Activated CD4-positive, alpha-beta T cell treated with anti-CD3 and anti-CD28 coated beads, Interleukin-2, amount 50 U/mL, for 48 hours (primary cell): ENCODE results near the gene PRDM16.

ENCODE experiments used
- DNase-seq, 2 experiments: peaks; one replicate each; pipeline ENCODE4 v3.0.0-alpha.2; 2020

The PRDM16 gene

DNA sequence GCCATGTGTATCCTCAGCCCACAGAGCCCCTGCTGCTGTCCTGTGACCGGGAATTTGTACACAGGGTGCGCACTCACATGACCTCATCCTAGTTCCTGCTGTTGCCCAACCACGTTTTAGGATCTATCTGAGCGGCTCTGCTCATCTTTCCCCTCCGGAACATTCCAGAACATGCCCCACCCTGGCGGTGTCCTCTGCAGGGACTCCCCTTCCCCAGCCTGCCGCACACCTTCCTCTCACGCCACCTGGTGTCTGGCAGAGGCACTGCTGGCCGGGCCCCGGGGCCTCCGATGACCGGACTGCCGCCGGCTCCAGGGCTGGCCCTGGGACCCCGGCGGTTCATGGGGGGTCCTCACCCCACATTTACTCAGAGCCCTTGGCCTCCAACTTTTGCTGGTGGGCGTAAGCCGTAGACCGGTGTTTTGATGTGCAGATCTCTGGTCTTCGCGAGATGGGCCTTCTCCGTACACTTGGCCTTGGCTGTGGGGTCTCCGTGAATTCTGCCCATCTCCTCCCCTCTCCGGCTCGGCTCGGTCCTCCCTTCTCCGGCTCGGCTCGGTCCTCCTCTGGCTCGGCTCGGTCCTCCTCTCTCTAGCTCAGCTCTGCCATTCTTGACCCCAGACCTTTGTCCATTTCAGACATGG is 414.9 kb downstream of the PRDM16 start:
- DNase-seq: peak; percentile 50 to 56

- DNase-seq: no peak
Observed at GRCh38 chr1:3485016-3485415, 416.0 kb downstream of the PRDM16 start.
